ENCODE data around the gene STMN1.

Gene STMN1

DNA sequence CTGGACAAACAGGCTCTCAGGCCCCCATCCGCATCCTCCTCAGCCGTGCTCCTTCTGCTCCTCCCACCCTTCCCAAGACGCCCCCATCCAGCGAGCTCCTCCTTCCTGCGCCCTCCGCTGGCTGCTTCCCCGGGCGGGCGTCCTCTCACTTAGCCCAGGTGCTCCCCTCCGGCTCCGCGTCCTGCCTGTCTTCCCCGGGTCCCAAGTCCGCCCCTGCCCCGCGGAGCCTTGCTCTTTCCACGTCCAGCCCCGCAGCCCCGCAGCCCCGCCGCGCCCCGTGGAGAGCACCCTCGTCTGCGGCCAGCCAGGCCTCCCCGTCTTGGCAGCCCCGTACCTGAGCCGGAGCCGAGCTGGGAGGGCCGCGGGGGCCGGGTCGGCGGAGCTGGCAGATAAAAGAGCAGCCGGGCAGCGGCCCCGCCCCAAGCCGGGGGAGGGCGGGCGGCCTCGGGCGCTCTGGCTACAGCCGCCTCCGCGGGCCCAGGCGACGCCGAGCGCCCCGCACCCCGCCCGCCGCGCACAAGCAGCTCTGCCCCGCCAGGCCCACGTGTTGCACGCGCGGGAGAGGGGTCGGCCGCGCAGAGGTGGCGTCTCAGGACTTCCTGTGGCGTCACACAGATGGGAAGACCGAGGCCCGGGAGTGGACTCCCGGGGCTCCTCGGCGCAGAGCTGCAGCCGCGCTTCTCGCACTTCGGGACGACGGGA is 30.9 kb downstream of the STMN1 start, which contains the start of gene PAQR7:
Gene PAQR7, minus strand, starts transcription at position 555 of the 702 bp plus-strand sequence. CDS start 11,869 bp downstream, outside the sequence.
- peak; percentile 14 for TF ChIP-seq CTCF (conservative IDR thresholded peaks at IDR 0.05; ENCODE audit: low read depth, low read length)
- DNase-seq (ENCODE audit: low read depth), result no peak
- H3K4me3 ChIP-seq (ENCODE audit: low read length), result peak within 1 kb of the TSS; percentile 48

- H3K4me3 ChIP-seq (ENCODE audit: low read length), result peak overlapping the region; percentile 48
- TF ChIP-seq CTCF (conservative IDR thresholded peaks at IDR 0.05; ENCODE audit: low read depth, low read length), result no peak
- DNase-seq (ENCODE audit: low read depth), result no peak
Measured at GRCh38 chr1:25874635-25875153, 31.5 kb downstream of the STMN1 start.

- no peak for TF ChIP-seq CTCF (conservative IDR thresholded peaks at IDR 0.05; ENCODE audit: low read depth, low read length)
Measured at GRCh38 chr1:25874209-25874608, 32.0 kb downstream of the STMN1 start.

GRCh38 chr1:25873120-25873519 is 33.1 kb downstream of the STMN1 start:
- no peak for TF ChIP-seq CTCF (conservative IDR thresholded peaks at IDR 0.05; ENCODE audit: low read depth, low read length)
- H3K4me3 ChIP-seq (ENCODE audit: low read length), result no peak overlapping the region
- DNase-seq (ENCODE audit: low read depth), result no peak

More at GRCh38 chr1:25874209-25874608, 32.0 kb downstream of the STMN1 start:
- DNase-seq (ENCODE audit: low read depth), result no peak
- H3K4me3 ChIP-seq (ENCODE audit: low read length), result no peak overlapping the region

- no peak for DNase-seq (ENCODE audit: low read depth)
- no peak overlapping the region for H3K4me3 ChIP-seq (ENCODE audit: low read length)
- TF ChIP-seq CTCF (conservative IDR thresholded peaks at IDR 0.05; ENCODE audit: low read depth, low read length), result no peak
Measured at GRCh38 chr1:25872713-25873112, 33.5 kb downstream of the STMN1 start.

DNA sequence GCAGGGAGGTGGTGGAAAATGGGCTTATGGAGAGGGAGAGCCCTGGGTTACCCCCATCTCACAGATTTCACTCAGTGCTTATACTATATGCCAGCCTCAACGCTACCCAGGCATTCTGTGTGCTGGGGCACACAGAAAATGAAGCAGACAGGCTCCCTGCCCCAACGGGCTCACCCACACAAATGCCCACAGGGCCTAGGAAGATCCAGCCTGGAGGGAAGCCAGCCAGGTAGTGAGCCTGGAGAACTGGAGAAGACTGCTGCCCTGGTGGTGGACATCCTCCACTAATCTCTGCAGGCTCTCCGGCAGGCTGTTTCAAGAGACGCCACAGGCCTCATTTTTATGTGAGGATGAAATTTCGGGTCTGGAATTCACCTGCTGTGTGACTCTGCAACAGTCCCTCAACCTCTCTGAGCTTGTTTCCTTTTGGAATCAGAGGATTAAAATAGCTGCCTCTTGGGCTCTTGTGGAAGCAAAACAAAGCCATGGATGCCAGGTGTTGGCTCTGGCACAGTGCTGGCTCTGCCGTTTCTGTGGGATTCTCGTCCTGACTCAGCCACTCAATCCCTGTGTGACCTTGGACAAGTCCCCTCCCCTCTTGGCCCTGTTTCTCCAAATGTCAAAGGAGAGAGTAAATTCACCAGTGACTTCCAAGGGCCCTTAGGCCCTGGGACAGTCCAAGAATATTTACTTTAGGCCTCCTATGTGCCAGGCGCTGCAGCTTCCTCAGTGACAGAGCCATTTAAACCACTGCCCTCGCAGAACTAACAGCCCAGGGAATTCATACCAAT is 34.3 kb downstream of the STMN1 start:
- no peak overlapping the region for H3K4me3 ChIP-seq (ENCODE audit: low read length)
- DNase-seq (ENCODE audit: low read depth), result no peak
- TF ChIP-seq CTCF (conservative IDR thresholded peaks at IDR 0.05; ENCODE audit: low read depth, low read length), result no peak
